ENCODE data around the gene NUMBL.
A peak's percentile ranks its signal among the peaks of the same experiment; 100 is the strongest.
"Not testable (repeated sequence)": the region's sequence is repeated elsewhere in the genome, so short reads cannot be mapped to it uniquely, and the experiment has no call there.

Gene NUMBL

DNA sequence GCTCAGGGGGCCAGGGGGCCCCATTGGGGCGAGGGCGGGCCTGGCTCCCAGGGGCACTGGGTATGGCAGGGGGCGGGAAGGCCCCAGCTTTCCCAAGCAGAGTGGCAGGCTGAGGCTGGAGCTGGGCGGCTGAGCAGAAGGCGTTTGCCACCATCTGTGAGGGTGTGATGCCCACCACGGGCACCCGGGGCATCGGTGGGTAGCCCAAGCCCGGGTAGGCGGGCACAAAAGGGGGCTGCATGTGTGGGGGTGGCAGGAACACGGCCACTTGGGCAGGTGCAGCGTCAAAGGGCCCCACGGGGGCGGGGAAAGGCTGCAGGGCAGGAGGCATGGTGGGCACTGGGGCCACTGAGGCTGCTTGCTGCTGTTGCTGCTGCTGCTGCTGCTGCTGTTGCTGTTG lies 22.8 kb downstream of the NUMBL start:
- DNase-seq = no peak

GRCh38 chr19:40666803-40667438 lies 23.5 kb downstream of the NUMBL start:
- no peak for DNase-seq

DNA sequence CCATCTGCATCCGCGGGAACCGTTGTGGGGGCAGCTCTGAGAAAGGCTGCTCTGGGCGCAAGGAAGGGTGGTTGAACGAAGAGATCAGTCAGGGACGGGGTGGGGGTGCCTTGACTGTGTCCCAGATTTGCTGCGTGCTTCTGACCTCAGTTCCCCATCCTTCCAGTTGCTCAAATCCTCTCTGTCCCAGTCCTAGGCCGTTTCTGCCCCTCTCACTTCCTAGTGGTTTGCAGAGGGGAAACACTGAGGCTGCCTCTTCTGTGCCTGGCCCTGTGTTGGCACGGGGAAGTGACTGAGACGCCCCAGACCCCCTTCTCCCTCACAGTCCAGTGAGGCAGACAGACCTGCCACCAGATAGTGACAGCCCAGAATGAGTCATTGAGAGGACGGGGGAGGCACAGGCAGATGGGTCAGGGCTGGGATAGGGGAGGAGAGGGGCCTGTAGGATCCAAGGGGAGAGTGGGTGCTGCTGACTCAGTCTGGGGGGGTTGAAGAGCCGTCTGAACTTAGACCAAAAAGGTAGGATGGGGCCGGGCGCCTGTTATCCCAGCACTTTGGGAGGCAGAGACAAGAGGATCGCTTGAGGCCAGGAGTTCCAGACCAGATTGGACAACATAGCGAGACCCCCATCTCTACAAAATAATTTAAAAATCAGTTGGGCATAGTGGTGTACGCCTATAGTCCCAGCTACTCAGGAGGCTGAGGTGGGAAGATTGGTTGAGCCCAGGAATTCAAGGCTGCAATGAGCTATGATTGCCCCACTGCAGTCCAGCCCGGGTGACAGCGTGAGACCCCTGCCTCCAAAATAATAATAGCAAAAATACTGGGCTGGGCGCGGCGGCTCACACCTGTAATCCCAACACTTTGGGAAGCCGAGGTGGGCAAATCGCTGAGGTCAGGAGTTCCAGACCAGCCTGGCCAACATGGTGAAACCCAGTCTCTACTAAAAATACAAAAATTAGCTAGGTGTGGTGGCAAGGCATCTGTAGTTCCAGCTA lies 26.5 kb downstream of the NUMBL start:
- peak in 5 of 56 donors; percentile 21 to 54 (median 37) for DNase-seq

GRCh38 chr19:40662925-40663694 lies 27.3 kb downstream of the NUMBL start:
- DNase-seq = peak in 54 of 56 donors; percentile 37 to 94 (median 72)

GRCh38 chr19:40661616-40662015 lies 28.8 kb downstream of the NUMBL start:
- no peak for DNase-seq

DNA sequence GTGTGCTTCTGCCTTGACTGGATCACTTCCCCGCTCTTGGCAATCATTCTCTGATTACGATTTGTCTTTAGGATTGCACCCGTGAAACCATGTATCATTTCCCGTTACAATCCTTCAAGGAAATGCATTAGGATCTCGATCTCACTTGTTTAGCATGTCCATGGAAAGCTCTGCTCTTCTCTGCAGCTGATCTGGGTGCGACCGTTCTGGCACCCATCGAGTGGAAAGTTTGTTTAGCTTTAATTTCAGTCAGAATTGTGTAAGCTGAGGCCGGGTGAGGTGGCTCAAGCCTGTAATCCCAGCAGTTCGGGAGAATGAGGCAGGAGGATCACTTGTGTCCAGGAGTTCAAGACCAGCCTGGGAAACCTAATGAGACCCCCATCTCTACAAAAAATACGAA lies 30.9 kb downstream of the NUMBL start:
- DNase-seq = no peak

GRCh38 chr19:40659116-40659515 lies 31.3 kb downstream of the NUMBL start:
- no peak for DNase-seq

DNA sequence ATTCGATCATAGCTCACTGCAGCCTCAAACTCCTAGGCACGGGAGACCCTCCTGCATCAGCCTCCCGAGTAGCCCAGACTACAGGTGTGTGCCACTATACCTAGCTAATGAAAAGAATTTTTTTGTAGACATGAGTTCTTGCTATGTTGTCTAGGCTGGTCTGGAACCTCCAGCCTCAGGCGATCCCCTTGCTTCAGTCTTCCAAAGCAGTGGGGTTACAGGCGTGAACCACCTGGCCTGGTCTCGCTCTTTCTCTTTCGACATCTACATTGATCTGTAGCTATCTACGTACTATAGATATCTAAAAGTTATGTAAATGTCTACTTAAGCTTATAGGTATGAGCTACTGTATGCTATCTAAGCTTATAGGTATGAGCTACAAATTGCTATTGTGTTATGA lies 32.4 kb downstream of the NUMBL start:
- no peak for DNase-seq

- not testable (repeated sequence) for DNase-seq
Measured at GRCh38 chr19:40655684-40656083, 34.8 kb downstream of the NUMBL start.

- DNase-seq = not testable (repeated sequence)
Measured at GRCh38 chr19:40652303-40652702, 38.1 kb downstream of the NUMBL start.

- no peak for DNase-seq
Measured at GRCh38 chr19:40650749-40651305, 39.6 kb downstream of the NUMBL start.

GRCh38 chr19:40649903-40650675 lies 40.4 kb downstream of the NUMBL start:
- DNase-seq = not testable (repeated sequence)

DNA sequence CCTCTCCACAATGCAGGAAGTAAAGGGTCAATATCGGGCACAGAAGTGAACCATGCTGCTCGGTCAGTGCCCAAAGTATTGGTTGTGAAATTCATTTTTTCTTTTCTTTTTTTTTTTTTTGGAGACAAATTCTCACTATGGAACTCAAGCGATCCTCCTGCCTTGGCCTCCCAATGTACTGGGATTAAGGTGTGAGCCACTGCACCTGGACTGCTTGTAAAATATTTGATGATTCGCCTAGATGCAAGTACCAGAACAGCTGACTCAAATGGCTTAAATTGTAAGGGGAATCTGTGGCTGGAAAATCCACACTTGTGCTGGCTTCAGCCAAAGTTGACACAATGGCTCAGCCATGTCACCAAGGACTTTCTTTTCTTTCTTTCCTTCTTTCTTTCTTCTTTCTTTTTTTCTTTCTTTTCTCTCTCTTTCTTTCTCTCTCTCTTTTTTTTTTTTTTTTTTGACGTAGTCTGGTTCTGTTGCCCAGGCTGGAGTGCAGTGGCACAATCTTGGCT lies 43.7 kb downstream of the NUMBL start:
- no peak for DNase-seq

GRCh38 chr19:40642757-40643305 lies 47.6 kb downstream of the NUMBL start:
- DNase-seq = no peak

- DNase-seq = no peak
Measured at GRCh38 chr19:40642051-40642706, 48.3 kb downstream of the NUMBL start.

GRCh38 chr19:40641281-40641680 lies 49.2 kb downstream of the NUMBL start:
- no peak for DNase-seq

DNA sequence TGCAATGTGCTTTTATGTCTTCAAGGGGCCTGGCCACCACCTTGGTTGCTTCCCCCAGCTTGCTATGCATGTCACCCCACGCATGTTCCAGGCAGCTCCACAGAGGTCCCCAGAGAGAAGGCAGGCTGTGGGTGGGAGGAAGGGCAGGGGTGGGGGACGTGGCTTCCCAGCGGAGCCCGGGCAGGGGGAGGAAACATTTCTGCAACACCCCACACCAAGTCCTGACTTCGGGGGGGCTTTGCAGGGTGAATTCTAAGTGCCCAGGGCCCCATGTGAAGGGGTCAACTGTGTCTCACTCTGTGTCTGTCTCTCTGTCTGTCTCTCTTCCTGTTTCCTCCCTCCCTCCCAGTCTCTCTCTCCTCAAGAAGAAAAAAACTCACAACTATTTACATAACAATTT lies 49.7 kb downstream of the NUMBL start:
- DNase-seq = no peak

DNA sequence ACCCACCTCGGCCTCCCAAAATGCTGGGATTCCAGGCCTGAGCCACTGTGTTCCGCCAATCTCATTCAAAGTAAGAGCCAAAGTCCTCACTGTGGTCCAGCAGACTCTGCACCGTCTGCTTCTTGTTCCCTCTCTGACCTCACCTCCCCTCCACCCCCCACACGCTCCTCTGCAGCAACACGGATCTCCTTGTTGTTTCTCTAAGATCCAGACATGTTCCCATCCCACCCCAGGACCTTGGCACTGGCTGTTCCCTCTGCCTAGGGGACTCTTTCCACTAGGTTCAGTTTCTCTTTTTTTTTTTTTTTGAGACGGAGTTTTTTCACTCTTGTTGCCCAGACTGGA lies 50.8 kb downstream of the NUMBL start:
- DNase-seq = no peak

DNA sequence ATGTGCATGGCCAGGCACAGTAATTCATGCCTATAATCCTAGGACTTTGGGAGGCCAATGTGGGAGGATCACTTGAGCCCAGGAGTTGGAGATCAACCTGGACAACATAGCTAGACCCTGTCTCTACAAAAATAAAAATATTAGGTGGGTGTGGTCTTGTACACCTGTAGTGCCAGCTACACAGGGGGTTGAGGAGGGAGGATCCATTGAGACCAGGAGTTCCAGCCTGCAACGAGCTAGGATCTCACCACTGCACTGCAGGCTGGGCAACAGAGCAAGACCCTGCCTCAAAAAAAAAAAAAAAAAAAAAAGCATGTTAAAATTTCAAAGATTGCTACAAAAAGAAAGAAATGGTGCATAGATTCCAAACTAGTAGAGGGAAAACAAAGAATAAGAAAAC lies 52.1 kb downstream of the NUMBL start:
- DNase-seq = no peak

DNA sequence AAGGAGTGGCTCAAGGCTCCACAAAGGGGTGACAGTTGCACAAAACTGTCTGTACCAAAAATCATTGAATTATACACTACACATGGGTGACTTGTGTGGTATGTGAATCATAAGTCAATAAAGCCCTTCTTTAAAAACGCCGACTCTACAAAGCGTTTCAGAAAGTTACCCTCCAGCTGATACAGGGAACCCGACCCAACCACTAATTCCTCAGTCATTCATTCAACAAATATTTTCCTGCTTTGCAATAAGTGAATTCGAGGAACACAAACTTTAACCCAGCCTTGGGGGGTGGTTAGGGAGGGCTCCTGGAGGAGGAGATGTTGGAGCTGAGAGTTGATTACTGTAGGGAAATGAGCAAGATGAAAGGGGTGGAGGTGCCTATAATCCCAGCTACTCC lies 57.2 kb downstream of the NUMBL start:
- no peak for DNase-seq
